Heart left ventricle (tissue), 13 donors: ENCODE data around the gene TRDMT1.

Experiments used
- POLR2A ChIP-seq, 2 donors: fragments of 450-650 bp; IDR thresholded peaks; one replicate each; pipeline ENCODE4 v1.6.1; 2017; ENCODE audit warnings: antibody characterized with exemption in 2 of 2, mild to moderate bottlenecking in 2 of 2, moderate library complexity in 2 of 2
- TF ChIP-seq, protein P1 (sequence below), 12 donors: fragments of 200-600 bp; sonication (generic) in 4 of 12; IDR thresholded peaks; one replicate each; pipeline versions ENCODE4 v1.5.0 to v1.8.0; 2018 to 2022; ENCODE audit warnings: antibody characterized with exemption in 12 of 12, mild to moderate bottlenecking in 5 of 12
- donor health status: ischemic (EF 13 %, LVEDD 7.1; RV severe dilation, severe dysfunction).
- donor health status: DM: no; HTN: yes; CAD: no.
- donor health status: DM: no; HTN: no; CAD: no.
- donor health status: ischemic (EF 25% LVEDD 6.9; RV normal size, moderate dysfunction).
- donor health status: ischemic (EF 25% LVEDD 5.7; RV mildly dilated, moderate dysfunction).
- donor health status: ischemic (EF 35%, LVEDD 5.7; RV mildly dilated, moderate dysfunction).
- donor health status: nonischemic (EF 11% LVEDD 7.7; RV severe dilation, severe dysfunction).
- donor health status: DM: yes; HTN: yes; CAD: no.
- donor health status: PGD.
- donor health status: ischemic (EF 29% LVEDD 5.4; RV normal size, mild dysfunction).
- donor health status: nonischemic (EF 23%, LVEDD 6.1; RV moderate dilation, normal function).

- TF ChIP-seq, protein P1, sequence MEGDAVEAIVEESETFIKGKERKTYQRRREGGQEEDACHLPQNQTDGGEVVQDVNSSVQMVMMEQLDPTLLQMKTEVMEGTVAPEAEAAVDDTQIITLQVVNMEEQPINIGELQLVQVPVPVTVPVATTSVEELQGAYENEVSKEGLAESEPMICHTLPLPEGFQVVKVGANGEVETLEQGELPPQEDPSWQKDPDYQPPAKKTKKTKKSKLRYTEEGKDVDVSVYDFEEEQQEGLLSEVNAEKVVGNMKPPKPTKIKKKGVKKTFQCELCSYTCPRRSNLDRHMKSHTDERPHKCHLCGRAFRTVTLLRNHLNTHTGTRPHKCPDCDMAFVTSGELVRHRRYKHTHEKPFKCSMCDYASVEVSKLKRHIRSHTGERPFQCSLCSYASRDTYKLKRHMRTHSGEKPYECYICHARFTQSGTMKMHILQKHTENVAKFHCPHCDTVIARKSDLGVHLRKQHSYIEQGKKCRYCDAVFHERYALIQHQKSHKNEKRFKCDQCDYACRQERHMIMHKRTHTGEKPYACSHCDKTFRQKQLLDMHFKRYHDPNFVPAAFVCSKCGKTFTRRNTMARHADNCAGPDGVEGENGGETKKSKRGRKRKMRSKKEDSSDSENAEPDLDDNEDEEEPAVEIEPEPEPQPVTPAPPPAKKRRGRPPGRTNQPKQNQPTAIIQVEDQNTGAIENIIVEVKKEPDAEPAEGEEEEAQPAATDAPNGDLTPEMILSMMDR (IDR thresholded peaks at IDR 0.05): no peak
- no peak for TF ChIP-seq POLR2A (IDR thresholded peaks at IDR 0.05)
Measured at GRCh38 chr10:17212802-17213221, 11.3 kb upstream of the TRDMT1 start.
